ENCODE data around the gene HMGCL.
"Not testable (repeated sequence)": the region's sequence is repeated elsewhere in the genome, so short reads cannot be mapped to it uniquely, and the experiment has no call there.

- TF ChIP-seq CTCF, POLR2A (IDR thresholded peaks at IDR 0.05): not testable (repeated sequence)
Measured at GRCh38 chr1:23802809-23803342, 22.4 kb downstream of the HMGCL start.

Data from uterus (tissue), 2 donors.